Osteocyte (in vitro differentiated cells): ENCODE results near the gene ANTXR2. TPM values are rescaled to one million over a fixed set of nuclear protein-coding genes. Genes with fewer than 3 reads are reported as not detected.
A peak's percentile ranks its signal among the peaks of the same experiment; 100 is the strongest.

Experiments
- DNase-seq: peaks from one replicate; pipeline ENCODE4 v3.0.0; 2021; ENCODE audit warnings: mixed read lengths; ENCODE audit not compliant: unreplicated experiment; ENCODE audit errors: extremely low spot score
- H3K27ac Mint-ChIP-seq: one replicate; pipeline ENCODE4 v1.8.0; 2021; ENCODE audit warnings: mild to moderate bottlenecking, mixed read lengths; ENCODE audit not compliant: unreplicated experiment
- H3K27me3 Mint-ChIP-seq: one replicate; pipeline ENCODE4 v1.8.0; 2021; ENCODE audit warnings: mixed read lengths; ENCODE audit not compliant: unreplicated experiment
- H3K36me3 Mint-ChIP-seq: one replicate; pipeline ENCODE4 v1.8.0; 2021; ENCODE audit warnings: mixed read lengths; ENCODE audit not compliant: unreplicated experiment
- H3K4me1 Mint-ChIP-seq: one replicate; pipeline ENCODE4 v1.8.0; 2021; ENCODE audit warnings: mixed read lengths; ENCODE audit not compliant: unreplicated experiment
- H3K4me3 Mint-ChIP-seq: one replicate; pipeline ENCODE4 v1.8.0; 2021; ENCODE audit warnings: mild to moderate bottlenecking, moderate library complexity, mixed read lengths; ENCODE audit not compliant: unreplicated experiment
- H3K9me3 Mint-ChIP-seq: one replicate; pipeline ENCODE4 v1.8.0; 2021; ENCODE audit warnings: mixed read lengths; ENCODE audit not compliant: unreplicated experiment
- total RNA-seq: library from RNA; stranded (reverse); gene quantifications from 2 replicates; pipeline ENCODE4 v1.2.1, GENCODE V29; 2021
- TF ChIP-seq, protein P1 (sequence below): fragments of 200-600 bp; sonication (generic); IDR thresholded peaks from 2 replicates; pipeline ENCODE4 v1.5.0; 2021; ENCODE audit warnings: antibody characterized with exemption, mild to moderate bottlenecking, moderate library complexity

Gene ANTXR2
- total RNA-seq, 1 donor from 2014 or later: 35.3 TPM

DNA sequence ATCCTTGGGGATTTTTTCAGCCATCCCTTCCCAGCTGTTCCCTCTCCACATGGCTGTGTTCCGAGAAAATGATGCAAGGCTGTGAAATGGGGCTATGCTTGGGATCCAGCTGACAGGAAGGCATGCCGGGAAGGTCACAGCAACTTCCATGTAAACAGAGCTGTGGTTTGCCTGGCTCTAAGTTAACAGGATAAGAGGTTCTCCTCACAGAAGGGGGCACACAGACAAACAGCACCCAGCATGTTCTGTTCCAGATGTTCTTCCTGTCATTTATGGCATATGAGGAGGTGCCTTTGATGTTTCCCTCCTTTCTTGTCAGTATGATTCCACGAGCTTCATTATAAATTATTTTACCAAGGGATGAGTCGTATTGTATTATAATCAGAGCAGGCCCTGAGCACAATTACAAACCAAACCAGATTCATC lies 220.7 kb downstream of the ANTXR2 start:
- Mint-ChIP-seq H3K27ac (peak overlapping the region; percentile 70), H3K27me3 (peaks cover 13% of the 10 kb centered on the region), H3K36me3 (no peaks in the 10 kb centered on the region), H3K9me3 (no peaks in the 10 kb centered on the region), H3K4me1 (peaks cover 7% of the 10 kb centered on the region), H3K4me3 (no peak overlapping the region)
- DNase-seq: no peak
- TF ChIP-seq, protein P1, sequence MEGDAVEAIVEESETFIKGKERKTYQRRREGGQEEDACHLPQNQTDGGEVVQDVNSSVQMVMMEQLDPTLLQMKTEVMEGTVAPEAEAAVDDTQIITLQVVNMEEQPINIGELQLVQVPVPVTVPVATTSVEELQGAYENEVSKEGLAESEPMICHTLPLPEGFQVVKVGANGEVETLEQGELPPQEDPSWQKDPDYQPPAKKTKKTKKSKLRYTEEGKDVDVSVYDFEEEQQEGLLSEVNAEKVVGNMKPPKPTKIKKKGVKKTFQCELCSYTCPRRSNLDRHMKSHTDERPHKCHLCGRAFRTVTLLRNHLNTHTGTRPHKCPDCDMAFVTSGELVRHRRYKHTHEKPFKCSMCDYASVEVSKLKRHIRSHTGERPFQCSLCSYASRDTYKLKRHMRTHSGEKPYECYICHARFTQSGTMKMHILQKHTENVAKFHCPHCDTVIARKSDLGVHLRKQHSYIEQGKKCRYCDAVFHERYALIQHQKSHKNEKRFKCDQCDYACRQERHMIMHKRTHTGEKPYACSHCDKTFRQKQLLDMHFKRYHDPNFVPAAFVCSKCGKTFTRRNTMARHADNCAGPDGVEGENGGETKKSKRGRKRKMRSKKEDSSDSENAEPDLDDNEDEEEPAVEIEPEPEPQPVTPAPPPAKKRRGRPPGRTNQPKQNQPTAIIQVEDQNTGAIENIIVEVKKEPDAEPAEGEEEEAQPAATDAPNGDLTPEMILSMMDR: no peak

DNA sequence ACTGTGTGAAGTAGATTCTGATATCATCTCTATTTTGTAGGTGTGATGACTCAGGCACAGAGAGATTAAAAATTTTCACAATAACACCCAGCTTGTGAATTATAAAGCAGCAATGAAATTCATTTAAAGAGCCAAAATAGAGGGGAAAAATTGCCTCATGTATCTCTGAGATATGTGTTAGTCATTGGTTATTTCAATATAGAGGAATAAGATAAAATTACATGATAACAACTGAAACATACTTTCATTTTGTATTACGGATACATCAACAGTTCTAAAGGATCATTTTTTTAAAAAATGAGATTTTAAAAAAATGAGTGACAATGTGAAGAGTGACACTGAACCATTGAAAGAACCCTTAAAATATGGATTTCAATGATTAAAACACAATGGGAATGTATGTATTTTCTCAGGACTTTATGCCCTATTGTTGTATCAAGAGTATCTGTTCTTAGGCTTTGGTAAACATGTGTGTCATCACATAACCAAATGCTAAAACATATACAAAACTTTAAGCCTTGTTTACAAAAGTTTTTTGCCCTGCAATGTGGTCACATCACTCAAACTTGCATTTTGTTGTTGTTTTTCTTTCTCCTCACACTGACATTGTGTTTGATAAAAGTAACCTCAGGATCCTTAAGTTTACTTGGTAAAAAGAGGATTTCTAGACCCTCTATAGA lies 221.3 kb downstream of the ANTXR2 start:
- Mint-ChIP-seq H3K4me3 (no peak overlapping the region), H3K9me3 (no peaks in the 10 kb centered on the region), H3K36me3 (no peaks in the 10 kb centered on the region), H3K4me1 (peaks cover 7% of the 10 kb centered on the region), H3K27ac (peak overlapping the region; percentile 70), H3K27me3 (peaks cover 13% of the 10 kb centered on the region)
- TF ChIP-seq, protein P1: no peak
- no peak for DNase-seq

Other genes starting within 250 kb of the ANTXR2 start
- 0.10 and 0.13 TPM in 2 replicates for gene PRDM8, start 124.3 kb upstream of the ANTXR2 start, total RNA-seq
- 7.0 and 8.2 TPM in 2 replicates for gene FGF5, start 193.4 kb upstream of the ANTXR2 start, total RNA-seq